ENCODE results near the gene SMARCA2.
A peak's percentile ranks its signal among the peaks of the same experiment; 100 is the strongest.

Gene SMARCA2

DNA sequence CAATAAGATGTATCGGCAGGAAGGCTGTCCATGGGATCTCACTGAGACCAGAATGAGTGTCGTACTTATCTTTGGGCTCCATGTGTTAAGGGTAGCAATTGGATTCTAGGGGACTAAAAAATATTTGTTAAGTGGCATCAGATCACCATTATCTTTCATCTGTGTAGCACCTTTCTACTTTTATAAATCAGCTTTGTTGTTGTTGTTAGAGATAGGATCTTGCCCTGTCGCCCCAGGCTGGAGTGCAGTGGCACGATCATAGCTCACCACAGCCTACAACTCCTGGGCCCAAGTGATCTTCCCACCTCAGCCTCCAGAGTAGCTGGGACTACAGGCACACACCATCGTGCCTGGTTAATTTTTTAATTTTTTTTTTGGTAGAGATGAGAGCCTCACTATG lies 220.5 kb downstream of the SMARCA2 start:
- H3K4me3 ChIP-seq (ENCODE audit: insufficient read depth, low read depth, low read length): no peak overlapping the region
- H3K27ac ChIP-seq (ENCODE audit: insufficient read depth, low read depth, low read length, poor library complexity, severe bottlenecking): no peak overlapping the region
- peaks cover 5% of the 10 kb centered on the region for H3K4me1 ChIP-seq (ENCODE audit: control insufficient read depth, insufficient read depth, low read length)
- WGBS, 2 experiments: 96 to 97% methylated on average over 5 of the region's 5 CpGs
- no peaks in the 10 kb centered on the region for H3K9me3 ChIP-seq (ENCODE audit: control insufficient read depth, low read length)
- no peaks in the 10 kb centered on the region for H3K36me3 ChIP-seq (ENCODE audit: control insufficient read depth, insufficient read depth, low read length)
- no peaks in the 10 kb centered on the region for H3K27me3 ChIP-seq (ENCODE audit: control insufficient read depth, insufficient read depth, low read length, poor library complexity, severe bottlenecking)

- WGBS, 2 experiments: 92 to 94% methylated on average over 2 of the region's 3 CpGs
- no peak overlapping the region for H3K4me3 ChIP-seq (ENCODE audit: insufficient read depth, low read depth, low read length)
- no peaks in the 10 kb centered on the region for H3K9me3 ChIP-seq (ENCODE audit: control insufficient read depth, low read length)
- no peaks in the 10 kb centered on the region for H3K36me3 ChIP-seq (ENCODE audit: control insufficient read depth, insufficient read depth, low read length)
- H3K27me3 ChIP-seq (ENCODE audit: control insufficient read depth, insufficient read depth, low read length, poor library complexity, severe bottlenecking): no peaks in the 10 kb centered on the region
- H3K27ac ChIP-seq (ENCODE audit: insufficient read depth, low read depth, low read length, poor library complexity, severe bottlenecking): no peak overlapping the region
- peaks cover 5% of the 10 kb centered on the region for H3K4me1 ChIP-seq (ENCODE audit: control insufficient read depth, insufficient read depth, low read length)
Observed at GRCh38 chr9:2236850-2237249, 221.7 kb downstream of the SMARCA2 start.

DNA sequence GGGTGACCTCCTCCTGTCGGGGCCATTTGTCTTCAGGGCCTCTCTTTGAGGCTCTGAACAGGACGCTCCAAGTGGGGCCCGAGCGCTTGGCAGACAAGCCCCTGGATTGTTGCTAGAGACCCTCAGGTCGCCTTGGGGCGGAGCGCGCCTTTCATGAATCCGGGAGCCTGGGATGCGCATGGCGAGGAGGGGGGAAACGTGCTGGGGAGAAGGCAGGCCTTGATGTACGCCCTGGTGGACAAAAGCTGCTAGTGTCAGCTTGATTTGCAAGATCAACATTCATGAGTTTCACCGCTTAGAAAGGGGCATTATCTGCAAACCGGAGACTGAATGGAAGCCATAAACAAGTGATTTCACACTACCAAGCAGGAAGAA lies 226.3 kb downstream of the SMARCA2 start:
- Histone ChIP-seq H3K27ac (ENCODE audit: insufficient read depth, low read depth, low read length, poor library complexity, severe bottlenecking) (peak overlapping the region; percentile 84), H3K4me3 (ENCODE audit: insufficient read depth, low read depth, low read length) (peak overlapping the region; percentile 19)
- WGBS, 2 experiments: 1 to 3% methylated on average over 15 of the region's 15 CpGs

DNA sequence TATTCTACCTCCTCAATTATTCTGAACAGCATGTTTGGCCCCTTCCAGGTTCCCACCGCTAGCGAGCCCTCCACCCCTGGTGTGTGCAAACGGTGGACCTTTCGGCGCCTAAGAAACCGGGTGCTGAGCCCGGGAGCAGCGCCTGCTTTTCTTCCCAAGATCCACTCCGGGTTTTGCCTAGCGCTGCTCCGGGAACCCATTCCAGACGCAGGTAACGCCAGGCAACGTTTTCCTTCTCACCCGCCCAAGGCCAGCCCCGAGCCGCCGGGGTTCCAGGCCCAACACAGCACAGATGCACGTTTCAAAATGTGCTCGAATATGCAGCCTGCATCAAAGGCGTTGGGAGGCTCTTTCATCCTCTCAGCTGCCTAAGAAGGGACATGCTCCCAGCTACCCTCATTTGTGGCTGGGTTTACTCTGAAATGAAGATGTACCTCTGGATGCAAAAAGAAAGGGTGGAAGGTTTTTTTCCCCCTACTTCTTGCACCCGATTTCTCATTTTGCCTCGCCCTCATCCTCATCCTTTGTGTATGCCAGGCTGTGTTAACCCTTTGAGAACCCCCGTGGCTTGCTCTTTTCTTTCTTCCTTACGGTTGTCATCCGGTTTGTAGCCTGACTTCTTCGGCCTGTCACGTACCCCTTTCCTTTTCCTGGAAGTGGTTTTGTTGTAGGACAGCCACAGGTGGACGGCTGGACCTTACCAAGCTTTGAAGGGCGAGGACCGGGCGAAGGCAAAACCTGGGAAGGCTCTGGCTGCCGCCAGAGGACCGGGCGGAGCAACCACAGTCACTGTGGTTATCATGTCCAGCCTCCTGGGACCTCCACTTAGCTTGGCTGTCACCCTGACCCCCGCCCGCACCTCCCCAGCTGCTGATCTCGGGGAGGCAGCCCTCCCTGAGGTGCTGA lies 226.9 kb downstream of the SMARCA2 start:
- H3K36me3 ChIP-seq (ENCODE audit: control insufficient read depth, insufficient read depth, low read length): no peaks in the 10 kb centered on the region
- H3K27me3 ChIP-seq (ENCODE audit: control insufficient read depth, insufficient read depth, low read length, poor library complexity, severe bottlenecking): no peaks in the 10 kb centered on the region
- WGBS, 2 experiments: 2% methylated on average over 38 of the region's 38 CpGs
- H3K27ac ChIP-seq (ENCODE audit: insufficient read depth, low read depth, low read length, poor library complexity, severe bottlenecking): peak overlapping the region; percentile 97
- peak overlapping the region; percentile 47 for H3K4me3 ChIP-seq (ENCODE audit: insufficient read depth, low read depth, low read length)
- H3K4me1 ChIP-seq (ENCODE audit: control insufficient read depth, insufficient read depth, low read length): peaks cover 10% of the 10 kb centered on the region
- no peaks in the 10 kb centered on the region for H3K9me3 ChIP-seq (ENCODE audit: control insufficient read depth, low read length)

More for the DNA sequence above, 226.3 kb downstream of the SMARCA2 start:
- Histone ChIP-seq H3K4me1 (ENCODE audit: control insufficient read depth, insufficient read depth, low read length) (peaks cover 10% of the 10 kb centered on the region), H3K36me3 (ENCODE audit: control insufficient read depth, insufficient read depth, low read length) (no peaks in the 10 kb centered on the region), H3K9me3 (ENCODE audit: control insufficient read depth, low read length) (no peaks in the 10 kb centered on the region), H3K27me3 (ENCODE audit: control insufficient read depth, insufficient read depth, low read length, poor library complexity, severe bottlenecking) (no peaks in the 10 kb centered on the region)

GRCh38 chr9:2242831-2243330 lies 227.7 kb downstream of the SMARCA2 start:
- no peaks in the 10 kb centered on the region for H3K9me3 ChIP-seq (ENCODE audit: control insufficient read depth, low read length)
- H3K36me3 ChIP-seq (ENCODE audit: control insufficient read depth, insufficient read depth, low read length): no peaks in the 10 kb centered on the region
- 48 to 51% methylated on average over 11 of the region's 11 CpGs for WGBS, 2 experiments
- H3K4me3 ChIP-seq (ENCODE audit: insufficient read depth, low read depth, low read length): peak overlapping the region; percentile 47
- peaks cover 10% of the 10 kb centered on the region for H3K4me1 ChIP-seq (ENCODE audit: control insufficient read depth, insufficient read depth, low read length)
- no peaks in the 10 kb centered on the region for H3K27me3 ChIP-seq (ENCODE audit: control insufficient read depth, insufficient read depth, low read length, poor library complexity, severe bottlenecking)
- peak overlapping the region; percentile 97 for H3K27ac ChIP-seq (ENCODE audit: insufficient read depth, low read depth, low read length, poor library complexity, severe bottlenecking)

Data from ectodermal cell (in vitro differentiated cells).